B cell (primary cell): ENCODE measurements around the gene ZBTB47.

Experiments
- EZH2 ChIP-seq: IDR thresholded peaks from 2 replicates; pipeline ENCODE4 v1.6.1; 2012; ENCODE audit warnings: borderline replicate concordance, low read depth, mild to moderate bottlenecking, moderate library complexity, low read length; ENCODE audit not compliant: insufficient read depth, poor library complexity, severe bottlenecking
- TF ChIP-seq, protein P1 (sequence below): fragments of 200-600 bp; IDR thresholded peaks from one replicate; pipeline ENCODE4 v1.8.0; 2022; ENCODE audit warnings: antibody characterized with exemption, mild to moderate bottlenecking

DNA sequence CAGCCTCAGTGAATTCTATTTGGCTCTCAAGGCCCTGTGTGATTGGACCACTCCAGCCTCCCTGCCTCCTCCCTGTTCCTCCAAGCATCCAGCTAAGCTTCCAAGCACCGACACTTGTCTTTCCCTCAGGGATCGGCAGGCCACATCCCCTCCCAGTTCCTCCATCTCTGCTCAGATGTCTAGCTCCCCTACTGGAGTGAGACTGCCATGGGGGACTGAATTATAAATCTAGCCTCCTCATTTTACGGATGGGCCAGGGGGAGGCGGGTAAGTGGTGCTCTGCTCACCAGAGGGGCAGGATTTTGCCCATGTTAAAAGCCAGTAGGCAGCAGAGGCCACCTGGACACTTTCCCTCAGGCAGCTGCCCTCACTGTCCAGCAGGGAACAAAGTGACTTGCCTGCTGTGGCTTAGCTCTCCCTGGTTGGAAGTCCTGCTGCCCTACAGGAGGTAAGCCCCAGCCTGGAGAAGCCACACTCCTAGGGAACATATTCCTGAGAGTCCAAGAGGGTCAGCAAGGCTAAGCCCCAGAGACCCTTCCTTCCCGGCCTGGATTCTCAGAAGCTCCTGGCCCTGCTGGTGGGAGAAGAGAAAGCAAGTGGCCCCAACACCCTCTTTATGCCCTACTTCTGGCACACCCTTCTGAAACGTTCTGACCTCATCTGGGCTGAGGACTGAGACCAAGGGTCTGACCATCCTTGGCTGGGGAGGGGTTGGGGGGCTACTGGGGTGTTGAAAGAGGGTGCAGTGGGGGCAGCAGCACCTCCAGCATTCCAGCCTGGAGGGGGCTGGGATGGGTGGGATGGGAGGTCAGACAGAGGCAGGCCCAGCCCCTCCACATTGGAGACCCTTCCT is 58.2 kb downstream of the ZBTB47 start:
- TF ChIP-seq, protein P1, sequence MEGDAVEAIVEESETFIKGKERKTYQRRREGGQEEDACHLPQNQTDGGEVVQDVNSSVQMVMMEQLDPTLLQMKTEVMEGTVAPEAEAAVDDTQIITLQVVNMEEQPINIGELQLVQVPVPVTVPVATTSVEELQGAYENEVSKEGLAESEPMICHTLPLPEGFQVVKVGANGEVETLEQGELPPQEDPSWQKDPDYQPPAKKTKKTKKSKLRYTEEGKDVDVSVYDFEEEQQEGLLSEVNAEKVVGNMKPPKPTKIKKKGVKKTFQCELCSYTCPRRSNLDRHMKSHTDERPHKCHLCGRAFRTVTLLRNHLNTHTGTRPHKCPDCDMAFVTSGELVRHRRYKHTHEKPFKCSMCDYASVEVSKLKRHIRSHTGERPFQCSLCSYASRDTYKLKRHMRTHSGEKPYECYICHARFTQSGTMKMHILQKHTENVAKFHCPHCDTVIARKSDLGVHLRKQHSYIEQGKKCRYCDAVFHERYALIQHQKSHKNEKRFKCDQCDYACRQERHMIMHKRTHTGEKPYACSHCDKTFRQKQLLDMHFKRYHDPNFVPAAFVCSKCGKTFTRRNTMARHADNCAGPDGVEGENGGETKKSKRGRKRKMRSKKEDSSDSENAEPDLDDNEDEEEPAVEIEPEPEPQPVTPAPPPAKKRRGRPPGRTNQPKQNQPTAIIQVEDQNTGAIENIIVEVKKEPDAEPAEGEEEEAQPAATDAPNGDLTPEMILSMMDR, result no peak
- no peak for TF ChIP-seq EZH2
